Middle frontal gyrus (tissue), 1 donor: Measurements from ENCODE around the gene SAMD9.
"Not testable (repeated sequence)": the region's sequence is repeated elsewhere in the genome, so short reads cannot be mapped to it uniquely, and the experiment has no call there.

Source experiments
- DNase-seq: peaks from one replicate; pipeline ENCODE4 v3.0.0-alpha.2; 2015; ENCODE audit warnings: low spot score; ENCODE audit errors: extremely low spot score

The SAMD9 gene

DNA sequence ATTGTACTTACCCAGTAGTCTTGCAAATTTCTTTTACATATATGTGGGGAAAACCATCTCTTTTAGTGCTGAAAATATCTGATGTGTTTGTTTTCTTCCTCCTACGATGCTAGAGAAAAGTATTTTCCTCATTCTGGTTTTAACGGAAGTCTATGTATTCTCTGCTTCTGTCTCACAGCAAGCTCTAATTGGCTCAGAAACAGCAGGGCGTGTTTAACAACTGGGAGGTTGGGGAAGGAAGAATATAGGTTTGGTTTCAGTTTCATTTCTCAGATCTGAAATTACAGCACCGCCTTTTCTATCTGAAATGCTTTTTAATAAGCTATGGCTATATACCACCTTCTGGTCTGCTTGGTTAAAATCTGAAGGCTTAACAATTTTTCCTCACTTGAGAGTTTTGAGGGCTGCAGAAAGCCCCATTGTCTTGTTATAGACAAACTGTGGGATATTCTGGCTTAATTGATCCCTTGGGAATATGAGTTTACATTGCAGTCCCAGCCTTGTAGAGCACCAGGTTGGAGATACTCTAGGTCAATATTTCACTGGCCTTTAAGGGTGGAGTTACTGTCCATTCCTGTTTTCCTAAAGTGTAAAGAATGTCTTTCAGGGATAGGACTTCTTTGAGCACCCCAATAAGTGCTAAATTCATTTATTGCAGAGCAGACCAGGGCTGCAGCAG, at the start of gene SAMD9:
TSS of gene SAMD9 (minus strand) at position 128 of the 679 bp plus-strand sequence. CDS start 11,882 bp downstream, outside the sequence.
- no peak for DNase-seq

DNA sequence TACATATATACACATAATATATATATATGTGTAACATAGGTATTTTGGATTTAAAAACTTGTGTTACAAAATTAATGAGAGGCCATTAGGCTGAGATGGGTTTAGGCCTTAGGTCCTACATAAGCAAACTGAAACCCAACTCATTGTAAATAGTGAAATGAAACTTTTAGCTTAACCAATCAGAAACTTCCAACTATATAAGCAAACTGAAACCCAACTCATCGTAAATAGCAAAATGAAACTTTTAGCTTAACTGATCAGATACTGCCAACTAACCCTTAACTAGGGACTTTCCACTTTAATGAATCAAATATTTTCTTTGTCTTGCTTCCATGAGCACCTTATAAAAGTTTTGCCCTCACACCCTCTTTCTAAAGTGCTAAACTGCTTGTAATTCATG, 47.7 kb upstream of the SAMD9 start:
- DNase-seq: no peak

GRCh38 chr7:93164766-93165165, 47.0 kb upstream of the SAMD9 start:
- DNase-seq: no peak

- DNase-seq: no peak
Observed at GRCh38 chr7:93161181-93161762, 43.5 kb upstream of the SAMD9 start.

DNA sequence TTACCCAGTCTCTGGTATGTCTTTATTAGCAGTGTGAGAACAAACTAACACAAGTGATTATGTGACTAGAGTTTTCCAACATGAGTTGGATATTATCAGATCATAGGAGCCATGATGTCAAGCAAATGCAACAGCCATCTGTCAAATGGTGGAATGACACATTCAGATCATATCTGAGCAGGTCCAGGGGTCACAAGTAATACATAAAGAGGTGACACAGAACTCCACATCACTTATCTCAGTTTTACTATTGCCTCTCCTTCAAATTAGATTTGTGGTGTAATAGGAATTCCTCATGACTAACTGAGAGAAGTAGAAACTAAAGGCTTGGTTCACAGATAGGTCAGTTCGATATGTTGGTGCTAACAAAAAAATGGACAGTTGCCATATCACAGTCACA, 42.6 kb upstream of the SAMD9 start:
- DNase-seq: no peak

DNA sequence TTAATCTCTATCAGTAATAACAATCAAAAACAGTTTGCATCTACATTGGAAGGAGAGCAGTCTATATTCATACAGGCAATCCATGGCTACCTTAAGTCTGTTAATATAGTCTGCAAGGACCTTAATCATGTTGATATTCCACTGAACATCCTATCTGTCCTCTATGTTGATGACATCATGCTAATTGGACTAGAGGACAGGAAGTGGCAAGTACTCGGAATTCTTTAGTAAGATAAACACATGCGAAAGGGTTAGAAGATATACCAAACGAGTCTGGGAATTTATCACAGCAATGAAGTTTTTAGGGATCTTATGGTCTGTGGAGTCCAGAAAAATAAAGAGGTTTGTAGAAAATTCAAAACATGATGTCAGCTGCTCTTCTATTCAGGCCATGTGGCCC, 41.7 kb upstream of the SAMD9 start:
- no peak for DNase-seq

DNA sequence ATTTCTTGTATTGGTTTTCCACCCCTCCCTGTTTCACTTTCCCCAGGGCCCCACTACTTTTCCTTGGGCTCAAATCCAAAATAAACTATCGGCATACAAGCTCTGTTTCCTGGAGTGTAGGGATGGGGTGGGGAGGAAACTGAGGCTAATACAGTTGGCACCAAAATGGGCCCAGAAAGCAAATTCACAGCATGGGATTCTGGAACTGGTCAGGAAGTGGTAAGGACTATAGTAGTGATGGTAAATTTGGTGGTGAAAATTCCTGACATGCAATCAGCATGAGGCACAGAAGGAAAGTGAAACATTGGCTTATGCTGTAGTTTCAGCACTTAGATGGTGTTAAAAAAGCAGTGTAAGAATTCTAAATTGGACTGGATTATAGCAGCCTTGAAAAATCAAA, 39.1 kb upstream of the SAMD9 start:
- DNase-seq: no peak

DNA sequence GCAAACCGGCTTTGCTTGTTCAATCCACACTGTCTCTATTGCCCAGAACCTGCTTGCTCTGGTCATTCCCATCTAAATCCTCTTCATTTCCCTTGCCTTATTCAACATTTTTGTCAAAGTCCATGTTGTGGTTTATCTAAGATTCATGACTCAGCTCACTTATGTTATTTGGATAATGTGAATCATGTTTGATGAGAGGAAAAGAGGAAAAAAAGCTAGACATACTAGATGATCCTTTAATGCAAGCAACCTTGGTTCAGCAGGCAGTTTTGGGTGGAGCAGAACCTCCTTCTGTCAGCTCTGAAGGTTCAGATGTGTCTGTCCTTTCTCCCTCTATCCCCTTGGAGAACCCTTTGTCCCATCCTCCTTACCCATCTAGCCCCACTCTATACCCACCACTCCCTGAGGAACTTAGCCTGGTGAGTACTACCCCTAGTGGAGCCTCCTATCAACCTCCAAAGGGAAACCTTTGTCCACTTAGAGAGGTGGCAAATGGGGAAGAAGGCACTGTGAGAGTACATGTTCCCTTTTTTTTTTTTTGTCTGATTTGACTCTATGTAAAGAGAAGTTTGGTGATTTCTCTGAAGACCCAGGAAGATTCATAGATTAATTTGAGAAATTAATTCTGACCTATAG, 32.5 kb upstream of the SAMD9 start:
- DNase-seq: no peak

GRCh38 chr7:93148727-93149126, 30.9 kb upstream of the SAMD9 start:
- DNase-seq: no peak

GRCh38 chr7:93148144-93148543, 30.4 kb upstream of the SAMD9 start, which contains the start of gene SAMD9L:
Gene SAMD9L, minus strand, starts transcription at chr7:93148385. Its CDS starts 12,414 bp downstream, at chr7:93135971.
- DNase-seq: no peak

- DNase-seq: no peak
Observed at GRCh38 chr7:93147363-93147762, 29.6 kb upstream of the SAMD9 start.

GRCh38 chr7:93146472-93147141, 28.8 kb upstream of the SAMD9 start:
- DNase-seq: no peak

DNA sequence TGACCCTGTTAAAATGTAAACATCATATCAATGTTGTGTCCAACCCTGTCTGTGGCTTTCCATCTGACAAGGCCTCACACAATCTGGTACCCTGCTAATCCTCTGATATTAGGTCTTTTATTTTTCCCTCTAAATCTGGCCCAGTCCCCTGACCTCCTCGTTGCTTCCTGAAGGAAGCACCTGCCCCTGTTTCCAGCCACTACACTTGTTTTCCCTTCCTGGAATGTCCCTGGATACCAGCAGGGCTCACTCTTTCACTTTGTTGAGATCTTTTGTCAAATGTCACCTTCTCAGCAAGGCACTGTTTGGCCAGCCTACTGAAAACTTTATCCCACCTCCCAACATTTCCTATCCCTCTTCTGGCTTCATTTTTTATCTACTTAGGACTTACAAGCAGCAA, 28.3 kb upstream of the SAMD9 start:
- no peak for DNase-seq

DNA sequence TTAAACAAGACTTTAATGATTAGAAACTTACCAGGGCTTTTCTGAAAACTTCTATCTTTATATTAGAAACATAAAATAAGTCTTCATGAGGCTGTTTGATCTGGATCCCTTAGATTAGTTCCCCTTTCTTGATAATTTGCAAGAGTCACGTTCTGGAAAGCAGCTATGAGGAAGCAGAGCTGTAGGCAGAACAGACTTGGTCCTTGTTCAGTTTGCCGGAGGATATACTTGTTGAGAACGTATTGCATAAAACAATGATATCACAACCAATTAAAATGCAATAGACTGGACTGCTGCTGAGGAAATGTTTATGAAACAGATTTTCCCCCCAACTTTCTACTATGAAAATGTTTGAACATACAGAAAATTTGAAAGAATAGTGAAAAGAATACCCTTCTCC, 27.6 kb upstream of the SAMD9 start:
- no peak for DNase-seq

- DNase-seq: no peak
Observed at GRCh38 chr7:93142127-93142526, 24.3 kb upstream of the SAMD9 start.

GRCh38 chr7:93140582-93141191, 22.9 kb upstream of the SAMD9 start:
- DNase-seq: no peak

- DNase-seq: no peak
Observed at GRCh38 chr7:93138576-93138975, 20.8 kb upstream of the SAMD9 start.

GRCh38 chr7:93133005-93133404, 15.2 kb upstream of the SAMD9 start:
- no peak for DNase-seq

GRCh38 chr7:93132216-93132615, 14.4 kb upstream of the SAMD9 start:
- DNase-seq: no peak

- DNase-seq: not testable (repeated sequence)
Observed at GRCh38 chr7:93126954-93127353, 9.2 kb upstream of the SAMD9 start.

DNA sequence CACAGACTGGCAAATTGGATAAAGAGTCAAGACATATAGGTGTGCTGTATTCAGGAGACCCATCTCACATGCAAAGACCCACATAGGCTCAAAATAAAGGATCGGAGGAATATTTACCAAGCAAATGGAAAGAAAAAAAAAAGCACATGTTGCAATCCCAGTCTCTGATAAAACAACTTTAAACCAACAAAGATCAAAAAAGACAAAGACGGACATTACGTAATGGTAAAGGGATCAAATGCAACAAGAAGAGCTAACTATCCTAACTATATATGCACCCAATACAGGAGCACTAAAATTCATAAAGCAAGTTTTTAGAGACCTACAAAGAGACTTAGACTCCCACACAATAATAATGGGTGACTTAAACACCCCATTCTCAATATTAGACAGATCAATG, 5.8 kb upstream of the SAMD9 start:
- DNase-seq: not testable (repeated sequence)
